DOHH2 (cell line): ENCODE results near the gene COX7B.

Experiments used
- H3F3A ChIP-seq: fragments of 200-600 bp; sonication (generic), shearing (Covaris generic); 2 replicates; pipeline ENCODE4 v1.6.0; 2016; ENCODE audit warnings: antibody characterized with exemption, mild to moderate bottlenecking; ENCODE audit not compliant: control insufficient read depth, insufficient read depth
- H3K27ac ChIP-seq: fragments of 200-600 bp; sonication (generic); 2 replicates; pipeline ENCODE4 v1.5.1; 2014; ENCODE audit warnings: low read depth, mild to moderate bottlenecking, low read length, moderate library complexity
- H3K27me3 ChIP-seq: fragments of 200-600 bp; sonication (generic); 2 replicates; pipeline ENCODE4 v1.6.1; 2014; ENCODE audit warnings: mild to moderate bottlenecking, low read length, mixed read lengths; ENCODE audit not compliant: control insufficient read depth
- H3K36me3 ChIP-seq: fragments of 200-600 bp; sonication (generic); 2 replicates; pipeline ENCODE4 v1.6.1; 2014; ENCODE audit warnings: mild to moderate bottlenecking, low read length, moderate library complexity, mixed read lengths; ENCODE audit not compliant: control insufficient read depth
- H3K4me1 ChIP-seq: fragments of 200-600 bp; sonication (generic); 2 replicates; pipeline ENCODE4 v1.6.1; 2014; ENCODE audit warnings: mild to moderate bottlenecking, low read length, mixed read lengths; ENCODE audit not compliant: control insufficient read depth
- H3K4me2 ChIP-seq: fragments of 200-600 bp; sonication (generic); 2 replicates; pipeline ENCODE4 v1.6.0; 2014; ENCODE audit warnings: mild to moderate bottlenecking, low read length, moderate library complexity
- H3K4me3 ChIP-seq: fragments of 200-600 bp; sonication (generic); 2 replicates; pipeline ENCODE4 v1.5.1; 2014; ENCODE audit warnings: mild to moderate bottlenecking, low read length, mixed read lengths
- H3K79me2 ChIP-seq: fragments of 200-600 bp; sonication (generic); 2 replicates; pipeline ENCODE4 v1.6.1; 2014; ENCODE audit warnings: mild to moderate bottlenecking, low read length, mixed read lengths; ENCODE audit not compliant: control insufficient read depth
- H3K9me2 ChIP-seq: fragments of 200-600 bp; sonication (generic); replicated peaks from 2 replicates; pipeline ENCODE4 v1.6.1; 2014; ENCODE audit warnings: mild to moderate bottlenecking, low read length, mixed read lengths; ENCODE audit not compliant: control insufficient read depth
- H3K9me3 ChIP-seq: fragments of 200-600 bp; sonication (generic); 2 replicates; pipeline ENCODE4 v1.6.1; 2014; ENCODE audit warnings: antibody characterized with exemption, low read length, mixed read lengths; ENCODE audit not compliant: control insufficient read depth, insufficient read depth
- H4K20me1 ChIP-seq: fragments of 200-600 bp; sonication (generic); 2 replicates; pipeline ENCODE4 v1.6.0; 2014; ENCODE audit warnings: low read depth, mild to moderate bottlenecking, antibody characterized with exemption, low read length, moderate library complexity; ENCODE audit not compliant: control insufficient read depth, insufficient read depth
- CTCF ChIP-seq: fragments of 200-600 bp; sonication (generic); IDR thresholded peaks from one replicate; pipeline ENCODE4 v1.5.1; 2014; ENCODE audit warnings: antibody characterized with exemption, mild to moderate bottlenecking, low read depth, low read length; ENCODE audit not compliant: poor library complexity, severe bottlenecking
- EZH2phosphoT487 ChIP-seq: fragments of 200-600 bp; sonication (generic); IDR thresholded peaks from 2 replicates; pipeline ENCODE4 v1.6.1; 2017; ENCODE audit warnings: borderline replicate concordance, mild to moderate bottlenecking, antibody characterized with exemption, low read length, moderate library complexity, mixed read lengths

COX7B gene

DNA sequence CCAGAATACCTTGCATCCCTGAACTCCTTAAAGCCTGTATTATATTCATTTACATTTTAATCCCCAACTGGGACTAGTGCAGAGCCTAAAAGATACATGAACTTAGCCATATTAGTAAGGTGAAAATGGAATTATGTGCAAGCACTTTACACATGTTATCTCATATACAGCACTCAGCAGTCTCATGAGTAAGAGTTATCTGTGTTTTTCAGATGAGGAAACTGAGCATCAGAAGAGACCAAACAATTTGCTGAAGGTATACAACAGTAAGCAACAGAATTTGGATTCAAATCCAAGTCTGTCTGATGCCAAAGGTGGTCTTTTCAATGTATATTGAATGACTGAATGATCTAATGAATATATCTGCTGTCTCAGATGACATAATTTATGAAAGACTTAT lies 23.5 kb downstream of the COX7B start:
- no peaks in the 10 kb centered on the region for H3K27me3 ChIP-seq
- no peak overlapping the region for H3K4me2 ChIP-seq

GRCh38 chrX:77924320-77924859 lies 25.1 kb downstream of the COX7B start:
- H3K27me3 ChIP-seq: no peaks in the 10 kb centered on the region
- no peaks in the 10 kb centered on the region for H4K20me1 ChIP-seq
- H3K9me2 ChIP-seq: no peaks in the 10 kb centered on the region
- H3K4me1 ChIP-seq: no peaks in the 10 kb centered on the region
- H3K4me3 ChIP-seq: no peak overlapping the region
- no peak overlapping the region for H3K27ac ChIP-seq
- H3F3A ChIP-seq: no peaks in the 10 kb centered on the region
- TF ChIP-seq EZH2phosphoT487 (no peak), CTCF (no peak)
- H3K36me3 ChIP-seq: no peaks in the 10 kb centered on the region
- H3K4me2 ChIP-seq: no peak overlapping the region
- H3K9me3 ChIP-seq: no peaks in the 10 kb centered on the region
- H3K79me2 ChIP-seq: peaks cover 6% of the 10 kb centered on the region; the same call in 1 of the 2 replicates

More for the DNA sequence above, 23.5 kb downstream of the COX7B start:
- Histone ChIP-seq H3K4me3 (no peak overlapping the region), H3K27ac (no peak overlapping the region), H3K9me2 (no peaks in the 10 kb centered on the region), H3K36me3 (no peaks in the 10 kb centered on the region), H3K9me3 (no peaks in the 10 kb centered on the region), H3K4me1 (no peaks in the 10 kb centered on the region), H3K79me2 (peaks cover 10% of the 10 kb centered on the region), H3F3A (no peaks in the 10 kb centered on the region), H4K20me1 (no peaks in the 10 kb centered on the region)
- no peak for TF ChIP-seq CTCF
- TF ChIP-seq EZH2phosphoT487: no peak

GRCh38 chrX:77925764-77926163 lies 26.5 kb downstream of the COX7B start:
- Histone ChIP-seq H3K4me2 (no peak overlapping the region), H3K27me3 (no peaks in the 10 kb centered on the region), H3K9me2 (no peaks in the 10 kb centered on the region), H3K79me2 (peaks cover 2% of the 10 kb centered on the region; the same call in 1 of the 2 replicates), H3K4me1 (no peaks in the 10 kb centered on the region), H3K9me3 (no peaks in the 10 kb centered on the region), H3K36me3 (no peaks in the 10 kb centered on the region), H3F3A (no peaks in the 10 kb centered on the region), H3K4me3 (no peak overlapping the region), H3K27ac (no peak overlapping the region), H4K20me1 (no peaks in the 10 kb centered on the region)
- TF ChIP-seq EZH2phosphoT487: no peak
- no peak for TF ChIP-seq CTCF

DNA sequence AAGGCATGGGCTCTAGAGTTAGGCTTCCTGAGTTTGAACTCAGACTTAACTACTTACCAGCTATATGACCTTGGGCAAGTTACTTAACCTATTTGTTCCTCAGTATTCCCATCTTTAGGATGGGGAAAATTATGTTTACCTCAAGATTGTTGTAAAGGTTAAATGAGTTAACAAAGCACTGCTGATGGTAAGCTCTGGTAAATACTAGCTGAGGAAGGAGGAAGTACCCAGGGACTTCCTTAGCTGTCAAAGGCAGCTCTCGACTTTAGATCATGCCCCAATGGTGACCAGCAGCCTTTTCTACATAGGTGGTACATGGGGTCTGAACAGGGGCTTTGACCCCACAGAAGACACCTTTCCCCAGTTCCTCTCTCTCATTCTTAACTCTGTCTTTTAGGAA lies 31.3 kb downstream of the COX7B start:
- Histone ChIP-seq H3K27ac (no peak overlapping the region), H3K4me1 (no peaks in the 10 kb centered on the region), H3K4me2 (no peak overlapping the region), H3K79me2 (no peaks in the 10 kb centered on the region), H4K20me1 (no peaks in the 10 kb centered on the region), H3K9me2 (no peaks in the 10 kb centered on the region), H3K36me3 (no peaks in the 10 kb centered on the region), H3K4me3 (no peak overlapping the region), H3K27me3 (no peaks in the 10 kb centered on the region), H3F3A (no peaks in the 10 kb centered on the region), H3K9me3 (no peaks in the 10 kb centered on the region)
- TF ChIP-seq CTCF: no peak
- TF ChIP-seq EZH2phosphoT487: no peak
